Rectal smooth muscle tissue (tissue), 1 donor: ENCODE measurements around the gene CPEB3.

Experiments
- H3K27ac ChIP-seq: one replicate; pipeline ENCODE4 v1.7.0; 2013; ENCODE audit warnings: low read depth, low read length, inconsistent platforms
- H3K27me3 ChIP-seq: one replicate; pipeline ENCODE4 v1.7.0; 2013; ENCODE audit warnings: low read length; ENCODE audit not compliant: control insufficient read depth, insufficient read depth
- H3K36me3 ChIP-seq: one replicate; pipeline ENCODE4 v1.7.0; 2013; ENCODE audit warnings: low read length; ENCODE audit not compliant: control insufficient read depth, insufficient read depth
- H3K4me1 ChIP-seq: one replicate; pipeline ENCODE4 v1.7.0; 2013; ENCODE audit warnings: low read length; ENCODE audit not compliant: control insufficient read depth, insufficient read depth
- H3K4me3 ChIP-seq: one replicate; pipeline ENCODE4 v1.7.0; 2013; ENCODE audit warnings: low read length
- H3K9ac ChIP-seq: one replicate; pipeline ENCODE4 v1.7.0; 2013; ENCODE audit warnings: low read length

CPEB3 gene

DNA sequence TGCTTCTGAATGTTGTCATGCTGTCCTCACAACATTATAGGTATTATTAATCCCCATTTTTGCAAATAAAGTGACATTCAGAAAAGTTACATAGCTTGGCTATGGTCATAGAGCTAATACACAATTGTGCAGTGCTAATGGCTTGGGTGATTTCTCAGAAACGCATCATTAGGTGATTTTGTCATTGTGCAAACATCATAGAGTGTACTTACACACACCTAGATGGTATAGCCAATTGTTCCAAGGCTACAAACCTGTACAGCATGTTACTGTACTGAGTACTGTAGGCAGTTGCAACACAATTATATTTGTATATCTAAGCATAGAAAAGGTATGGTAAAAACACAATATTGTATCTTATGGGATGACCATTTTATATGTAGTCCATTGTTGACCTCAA, 276.3 kb downstream of the CPEB3 start:
- no peak overlapping the region for H3K4me3 ChIP-seq
- H3K4me1 ChIP-seq, result no peaks in the 10 kb centered on the region
- no peaks in the 10 kb centered on the region for H3K27me3 ChIP-seq
- no peak overlapping the region for H3K9ac ChIP-seq
- no peak overlapping the region for H3K27ac ChIP-seq
- H3K36me3 ChIP-seq, result peaks cover 12% of the 10 kb centered on the region

DNA sequence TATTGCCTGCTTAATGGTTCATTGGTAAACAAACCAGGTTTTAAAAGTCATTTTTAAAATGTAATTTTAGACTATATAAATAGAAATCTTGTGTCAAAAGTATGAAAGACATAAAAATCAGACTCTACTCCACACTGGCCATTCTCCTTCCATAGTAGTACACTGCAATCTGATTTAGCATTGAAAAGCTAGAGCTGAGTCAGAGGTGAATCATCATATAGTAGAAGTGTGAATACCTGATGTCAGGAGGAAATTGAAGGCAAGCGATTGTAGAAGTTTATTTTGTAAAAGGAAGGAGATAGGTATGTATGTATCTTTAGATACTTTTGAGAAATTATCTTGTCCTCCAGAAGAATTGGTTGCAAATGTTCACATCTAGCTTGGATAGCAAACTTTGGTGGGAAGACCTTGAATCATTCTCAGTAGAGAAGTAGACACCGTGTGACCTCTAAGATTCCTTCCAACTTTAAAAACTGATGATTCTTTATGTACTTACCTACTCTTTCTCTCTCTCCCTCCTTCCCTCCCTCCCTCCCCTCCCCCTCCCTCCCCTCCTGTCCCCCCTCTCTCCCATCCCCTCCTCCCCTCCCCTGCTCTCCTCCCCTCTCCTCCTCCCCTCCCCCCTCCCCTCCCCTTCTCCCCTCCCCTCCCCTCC, 279.2 kb downstream of the CPEB3 start:
- Histone ChIP-seq H3K9ac (no peak overlapping the region), H3K4me1 (no peaks in the 10 kb centered on the region), H3K27me3 (no peaks in the 10 kb centered on the region), H3K27ac (no peak overlapping the region), H3K36me3 (peaks cover 15% of the 10 kb centered on the region), H3K4me3 (no peak overlapping the region)

DNA sequence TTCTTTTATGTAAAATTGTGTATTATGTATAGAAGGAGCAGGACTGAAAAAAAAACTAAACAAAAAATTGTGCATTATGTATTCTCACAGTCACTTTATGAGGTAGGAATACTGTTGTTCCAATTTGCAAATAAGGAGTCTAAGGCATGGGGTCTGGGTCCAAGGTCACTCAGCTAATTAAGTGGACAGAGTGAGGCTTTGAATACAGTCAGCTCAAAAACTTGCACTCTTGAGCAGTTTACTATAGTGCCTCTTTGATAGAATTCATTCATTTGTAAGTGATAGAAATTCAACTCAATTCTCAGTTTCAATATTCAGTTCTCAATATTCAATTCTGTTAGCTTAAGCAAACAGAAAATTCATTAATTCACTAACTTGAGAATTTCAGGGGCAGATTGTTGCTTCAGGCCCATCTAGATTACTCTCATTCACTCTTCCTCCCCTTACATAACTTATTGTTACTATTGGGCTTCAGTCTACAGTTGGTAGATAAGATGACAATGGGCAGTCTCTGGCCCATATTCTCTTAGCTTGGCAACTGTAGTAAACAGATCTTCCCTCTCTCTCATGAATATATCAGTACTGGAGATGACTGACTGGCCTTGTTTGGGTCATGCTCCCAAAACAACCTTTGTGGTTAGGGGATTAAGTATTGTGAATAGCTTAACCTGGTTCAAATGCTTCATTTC, 280.7 kb downstream of the CPEB3 start:
- Histone ChIP-seq H3K36me3 (peaks cover 12% of the 10 kb centered on the region), H3K4me1 (no peaks in the 10 kb centered on the region), H3K9ac (no peak overlapping the region), H3K27me3 (no peaks in the 10 kb centered on the region), H3K27ac (no peak overlapping the region), H3K4me3 (no peak overlapping the region)

- Histone ChIP-seq H3K4me3 (no peak overlapping the region), H3K27me3 (no peaks in the 10 kb centered on the region), H3K9ac (no peak overlapping the region), H3K36me3 (peaks cover 10% of the 10 kb centered on the region), H3K4me1 (no peaks in the 10 kb centered on the region), H3K27ac (no peak overlapping the region)
These were observed 281.4 kb downstream of the CPEB3 start for GRCh38 chr10:92009445-92009844.

DNA sequence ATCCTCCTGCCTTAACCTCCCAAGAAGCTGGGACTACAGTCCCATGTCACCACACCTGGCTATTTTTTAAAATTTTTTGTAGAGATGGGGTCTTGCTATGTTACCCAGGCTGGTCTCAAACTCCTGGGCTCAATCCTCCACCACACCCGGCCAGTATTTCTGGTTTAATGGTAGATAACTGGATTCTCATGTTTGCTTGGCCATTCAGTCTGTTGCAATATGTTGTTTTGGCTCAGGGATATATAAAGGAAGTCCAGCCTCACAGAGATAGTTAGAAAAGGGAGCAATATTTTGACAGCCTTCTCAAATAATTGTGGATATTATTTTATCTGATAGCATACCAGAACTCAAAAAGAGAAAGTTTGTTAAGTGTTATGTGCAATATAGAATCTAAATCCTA, 284.9 kb downstream of the CPEB3 start:
- Histone ChIP-seq H3K9ac (no peak overlapping the region), H3K36me3 (peaks cover 8% of the 10 kb centered on the region), H3K4me1 (no peaks in the 10 kb centered on the region), H3K4me3 (no peak overlapping the region), H3K27ac (no peak overlapping the region), H3K27me3 (no peaks in the 10 kb centered on the region)

DNA sequence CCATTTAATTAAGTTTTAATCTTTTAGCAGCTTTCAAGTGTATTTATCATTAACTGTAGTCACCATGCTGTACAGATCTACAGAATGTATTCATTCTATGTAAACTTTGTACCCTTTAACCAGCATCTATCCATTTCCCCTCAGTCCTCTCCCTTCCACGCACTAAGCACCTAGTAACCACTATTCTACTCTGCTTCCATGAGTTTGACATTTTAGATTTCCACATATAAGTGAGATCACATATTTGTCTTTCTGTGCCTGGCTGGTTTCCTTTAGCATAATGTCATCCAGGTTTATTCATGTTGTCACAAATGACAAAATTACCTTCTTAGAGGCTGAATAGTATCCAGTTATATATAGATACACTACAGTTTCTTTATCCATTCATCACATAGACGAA, 287.6 kb downstream of the CPEB3 start:
- Histone ChIP-seq H3K4me1 (no peaks in the 10 kb centered on the region), H3K4me3 (no peak overlapping the region), H3K36me3 (no peaks in the 10 kb centered on the region), H3K9ac (no peak overlapping the region), H3K27ac (no peak overlapping the region), H3K27me3 (no peaks in the 10 kb centered on the region)

- Histone ChIP-seq H3K4me1 (no peaks in the 10 kb centered on the region), H3K27ac (no peak overlapping the region), H3K27me3 (no peaks in the 10 kb centered on the region), H3K9ac (no peak overlapping the region), H3K36me3 (no peaks in the 10 kb centered on the region), H3K4me3 (no peak overlapping the region)
These were observed 288.9 kb downstream of the CPEB3 start for GRCh38 chr10:92001995-92002394.

DNA sequence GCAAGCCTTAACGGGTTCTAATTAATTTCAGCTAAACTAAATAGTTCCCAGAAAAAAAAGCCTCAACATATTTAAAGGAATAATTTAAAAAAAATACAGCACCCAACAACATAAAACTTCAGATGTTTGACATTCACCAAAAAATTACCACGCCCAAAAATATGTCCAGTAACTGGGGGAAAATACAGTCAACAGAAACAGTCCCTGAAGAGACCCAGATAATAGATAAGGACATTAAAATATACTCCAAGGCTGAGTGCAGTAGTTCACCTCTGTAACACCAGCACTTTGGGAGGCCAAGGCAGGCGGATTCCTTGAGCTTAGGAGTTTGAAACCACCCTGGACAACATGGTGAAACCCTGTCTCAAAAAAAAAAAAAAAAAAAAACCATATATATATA, 289.3 kb downstream of the CPEB3 start:
- Histone ChIP-seq H3K4me3 (no peak overlapping the region), H3K27ac (no peak overlapping the region), H3K9ac (no peak overlapping the region), H3K27me3 (no peaks in the 10 kb centered on the region), H3K36me3 (no peaks in the 10 kb centered on the region), H3K4me1 (no peaks in the 10 kb centered on the region)
